AG04449 (cell line): ENCODE data around the gene ZNFX1.

ENCODE experiments used
- CTCF ChIA-PET: fragments of 350-600 bp; formaldehyde crosslinking; extraction: SDS; loops from one replicate; lab custom pipeline; 2021; ENCODE audit warnings: antibody characterized with exemption; lab: Yijun Ruan, JAX
- POLR2A ChIA-PET: fragments of 400-600, 350-600 bp; formaldehyde crosslinking; extraction: SDS; loops from one replicate; lab custom pipeline; 2020; ENCODE audit warnings: antibody characterized with exemption, inconsistent platforms; lab: Yijun Ruan, JAX
- DNase-seq: peaks from one replicate; pipeline ENCODE4 v3.0.0-alpha.2; 2010; ENCODE audit warnings: low read depth, low spot score
- H3K4me3 ChIP-seq: 2 replicates; pipeline ENCODE4 v1.5.1; 2011; ENCODE audit warnings: low read depth, mild to moderate bottlenecking, control low read depth, low read length
- CTCF ChIP-seq: IDR thresholded peaks from one replicate; pipeline ENCODE4 v1.5.1; 2011; ENCODE audit warnings: mild to moderate bottlenecking, moderate library complexity, low read length, control low read depth, inconsistent platforms; ENCODE audit not compliant: insufficient read depth; ENCODE audit errors: missing control alignments

ZNFX1 gene

GRCh38 chr20:49285233-49285668 is 7.4 kb upstream of the ZNFX1 start:
- CTCF ChIA-PET = no interaction called here

GRCh38 chr20:49284818-49285217 is 7.0 kb upstream of the ZNFX1 start:
- POLR2A ChIA-PET = no interaction called here
- DNase-seq = no peak
- CTCF ChIA-PET = no interaction called here

More at GRCh38 chr20:49285233-49285668, 7.4 kb upstream of the ZNFX1 start:
- H3K4me3 ChIP-seq = no peak overlapping the region
- POLR2A ChIA-PET = no interaction called here
- no peak for TF ChIP-seq CTCF
- no peak for DNase-seq

GRCh38 chr20:49283703-49284625 is 6.1 kb upstream of the ZNFX1 start:
- POLR2A ChIA-PET = interaction anchor here (1.4 kb wide), 1 partner anchor 19 kb away, joined by 4 read pairs; no protein-coding TSS in a partner anchor
- DNase-seq = no peak
- CTCF ChIA-PET = interaction anchor here (1.2 to 1.7 kb wide), 2 partner anchors 11 to 37 kb away, joined by 3 to 4 read pairs; no protein-coding TSS in a partner anchor
- no peak overlapping the region for H3K4me3 ChIP-seq
- TF ChIP-seq CTCF = no peak

More at GRCh38 chr20:49284818-49285217, 7.0 kb upstream of the ZNFX1 start:
- TF ChIP-seq CTCF = no peak
- no peak overlapping the region for H3K4me3 ChIP-seq

GRCh38 chr20:49283176-49283702 is 5.4 kb upstream of the ZNFX1 start:
- DNase-seq = no peak
- ChIA-PET CTCF (interaction anchor here (1.2 to 1.7 kb wide), 2 partner anchors 12 to 37 kb away, joined by 3 to 4 read pairs; no protein-coding TSS in a partner anchor), POLR2A (interaction anchor here (1.4 to 5.6 kb wide), 2 partner anchors 8 to 20 kb away, joined by 4 to 37 read pairs; no protein-coding TSS in a partner anchor)
- peak overlapping the region; percentile 7; the same call in 1 of the 2 replicates for H3K4me3 ChIP-seq
- no peak for TF ChIP-seq CTCF

GRCh38 chr20:49282584-49283171 is 4.8 kb upstream of the ZNFX1 start:
- DNase-seq = no peak
- H3K4me3 ChIP-seq = peak overlapping the region; percentile 23; the same call in 1 of the 2 replicates
- no peak for TF ChIP-seq CTCF
- POLR2A ChIA-PET = interaction anchor here (1.4 to 5.6 kb wide), 2 partner anchors 9 to 21 kb away, joined by 4 to 37 read pairs; no protein-coding TSS in a partner anchor
- CTCF ChIA-PET = interaction anchor here (1.0 to 1.7 kb wide), 3 partner anchors 13 to 38 kb away, joined by 3 to 4 read pairs (median 3); no protein-coding TSS in a partner anchor
